Measurements from ENCODE around the gene PERM1. TPM values are rescaled to one million over a fixed set of nuclear protein-coding genes. Genes with fewer than 3 reads are reported as not detected.
"Not testable (repeated sequence)": the region's sequence is repeated elsewhere in the genome, so short reads cannot be mapped to it uniquely, and the experiment has no call there.

The PERM1 gene
- total RNA-seq: not detected in 2 replicates
- total RNA-seq (2013): 0.05 TPM
- polyA plus RNA-seq: not detected in 2 replicates
- 0.17 TPM in 1 of 2 replicates, not detected in the other for polyA minus RNA-seq

- intact Hi-C loops (cut with micrococcal nuclease): no loop called here
- Mint-ChIP-seq H3K9me3 (ENCODE audit: insufficient read depth) (no peaks in the 10 kb centered on the region), H3K27me3 (peaks cover 29% of the 10 kb centered on the region), H3K4me1 (no peaks in the 10 kb centered on the region), H3K27ac (no peak within 1 kb of the TSS), H3K4me3 (no peak within 1 kb of the TSS)
- Histone ChIP-seq H3K9me3 (ENCODE audit: control extremely low read depth in 1 of 3, control insufficient read depth in 2 of 3, insufficient read depth in 1 of 3, low read length in 2 of 3) (peaks cover 0 to 3% (median 0%) of the 10 kb centered on the region in 3 donors), H3K4me1 (ENCODE audit: control insufficient read depth in 2 of 2, insufficient read depth in 2 of 2, low read length in 2 of 2) (peaks cover 0 to 3% of the 10 kb centered on the region in 2 donors), H3K9ac (ENCODE audit: low read length) (no peak within 1 kb of the TSS), H3K27me3 (replicated peaks in 1 of 4; ENCODE audit: control extremely low read depth in 1 of 4, control insufficient read depth in 3 of 4, insufficient read depth in 4 of 4, low read length in 3 of 4) (peaks cover 0 to 28% (median 0%) of the 10 kb centered on the region in 4 experiments), H3K4me3 (ENCODE audit: control extremely low read depth in 1 of 5, extremely low read depth in 1 of 5, insufficient read depth in 1 of 5, low read depth in 2 of 5, low read length in 4 of 5) (no peak within 1 kb of the TSS), H2AFZ (ENCODE audit: insufficient read depth, low read depth, low read length, poor library complexity, severe bottlenecking) (no peak within 1 kb of the TSS), H4K20me1 (ENCODE audit: control insufficient read depth, insufficient read depth, low read length, poor library complexity, severe bottlenecking) (no peaks in the 10 kb centered on the region), H3K36me3 (replicated peaks in 1 of 2; ENCODE audit: control extremely low read depth in 1 of 2, control insufficient read depth in 1 of 2, extremely low read depth in 1 of 2, insufficient read depth in 2 of 2, low read length in 1 of 2) (no peaks in the 10 kb centered on the region), H3K27ac (ENCODE audit: low read length in 2 of 2) (no peak within 1 kb of the TSS), H3K4me2 (replicated peaks; ENCODE audit: low read depth, low read length, poor library complexity, severe bottlenecking) (no peak within 1 kb of the TSS), H3K79me2 (ENCODE audit: control insufficient read depth, insufficient read depth, low read length) (no peaks in the 10 kb centered on the region)
- TF ChIP-seq EZH2 (IDR thresholded peaks at IDR 0.05; ENCODE audit: borderline replicate concordance, insufficient read depth, low read depth, low read length, poor library complexity, severe bottlenecking) (no peak), CTCF (IDR thresholded peaks at IDR 0.05) (no peak)
- ATAC-seq (ENCODE audit: low read depth): no peak
- ChIA-PET POLR2A (no interaction called here), CTCF (interaction anchor here (1.0 to 3.8 kb wide), 10 partner anchors 7 to 522 kb away, joined by 3 to 32 read pairs (median 4); partner anchors contain the start of gene AGRN)
- DNase-seq: no peak
- WGBS (ENCODE audit: insufficient coverage): 76% methylated on average over 28 of the region's 28 CpGs
Observed at GRCh38 chr1:981955-982558, at the start of gene PERM1. Gene PERM1, minus strand, starts transcription at chr1:982093. Its CDS starts 1,064 bp downstream, at chr1:981029.

GRCh38 chr1:1030867-1031658 lies 49.2 kb upstream of the PERM1 start:
- not testable (repeated sequence) for H3K27ac Mint-ChIP-seq; H3K4me3 Mint-ChIP-seq; H3K4me3 ChIP-seq (ENCODE audit: control extremely low read depth in 1 of 5, extremely low read depth in 1 of 5, insufficient read depth in 1 of 5, low read depth in 2 of 5, low read length in 4 of 5); H3K36me3 ChIP-seq (replicated peaks in 1 of 2; ENCODE audit: control extremely low read depth in 1 of 2, control insufficient read depth in 1 of 2, extremely low read depth in 1 of 2, insufficient read depth in 2 of 2, low read length in 1 of 2); H2AFZ ChIP-seq (ENCODE audit: insufficient read depth, low read depth, low read length, poor library complexity, severe bottlenecking); H3K27me3 Mint-ChIP-seq; H3K27ac ChIP-seq (ENCODE audit: low read length in 2 of 2); H3K9me3 Mint-ChIP-seq (ENCODE audit: insufficient read depth); ATAC-seq (ENCODE audit: low read depth); H3K79me2 ChIP-seq (ENCODE audit: control insufficient read depth, insufficient read depth, low read length); H3K9ac ChIP-seq (ENCODE audit: low read length); H4K20me1 ChIP-seq (ENCODE audit: control insufficient read depth, insufficient read depth, low read length, poor library complexity, severe bottlenecking); H3K9me3 ChIP-seq (ENCODE audit: control extremely low read depth in 1 of 3, control insufficient read depth in 2 of 3, insufficient read depth in 1 of 3, low read length in 2 of 3); DNase-seq
- Histone ChIP-seq H3K4me2 (replicated peaks; ENCODE audit: low read depth, low read length, poor library complexity, severe bottlenecking) (peak overlapping the region; percentile 22), H3K27me3 (replicated peaks in 1 of 4; ENCODE audit: control extremely low read depth in 1 of 4, control insufficient read depth in 3 of 4, insufficient read depth in 4 of 4, low read length in 3 of 4) (peaks cover 0 to 27% (median 4%) of the 10 kb centered on the region in 4 experiments), H3K4me1 (ENCODE audit: control insufficient read depth in 2 of 2, insufficient read depth in 2 of 2, low read length in 2 of 2) (peaks cover 28 to 29% of the 10 kb centered on the region in 2 donors)
- H3K4me1 Mint-ChIP-seq: peaks cover 17% of the 10 kb centered on the region
- intact Hi-C loops (cut with micrococcal nuclease): loop anchor here (5.0 to 10.0 kb wide), 3 partner anchors 174 to 276 kb away; partner anchors contain the start of genes ACAP3, B3GALT6, PUSL1 and SDF4
- POLR2A ChIA-PET: interaction anchor here (1.1 kb wide), 2 partner anchors 9 kb away, joined by 3 to 4 read pairs; no protein-coding TSS in a partner anchor
- CTCF ChIA-PET: interaction anchor here (0.6 to 5.0 kb wide), 11 partner anchors 13 to 364 kb away, joined by 3 to 28 read pairs (median 9); partner anchors contain the start of gene PERM1
- WGBS (ENCODE audit: insufficient coverage): 42% methylated on average over 5 of the region's 7 CpGs
